IMR-90 (cell line): Measurements from ENCODE around the gene PAXX.

Experiments used
- CEBPB ChIP-seq: IDR thresholded peaks from 2 replicates; pipeline ENCODE4 v1.6.1; 2012; ENCODE audit warnings: low read depth, low read length, improper control_type of control experiment
- MAZ ChIP-seq: IDR thresholded peaks from 2 replicates; pipeline ENCODE4 v1.6.1; 2012; ENCODE audit warnings: low read depth, mild to moderate bottlenecking, low read length, improper control_type of control experiment, moderate library complexity, borderline replicate concordance
- MXI1 ChIP-seq: IDR thresholded peaks from 2 replicates; pipeline ENCODE4 v1.6.1; 2012; ENCODE audit warnings: low read depth, mild to moderate bottlenecking, low read length, moderate library complexity, borderline replicate concordance
- POLR2A ChIP-seq: IDR thresholded peaks from 2 replicates; pipeline ENCODE4 v1.6.1; 2012; ENCODE audit warnings: mild to moderate bottlenecking, low read depth, low read length
- RAD21 ChIP-seq: IDR thresholded peaks from 2 replicates; pipeline ENCODE4 v1.6.1; 2012; ENCODE audit warnings: low read length, improper control_type of control experiment
- RFX5 ChIP-seq: IDR thresholded peaks from 2 replicates; pipeline ENCODE4 v1.8.0; 2012; ENCODE audit warnings: low read depth, mild to moderate bottlenecking, low read length, moderate library complexity
- TF ChIP-seq, protein P1 (sequence below): conservative IDR thresholded peaks from 2 replicates; pipeline ENCODE4 v1.5.1; 2012; ENCODE audit warnings: mild to moderate bottlenecking, low read depth, low read length, improper control_type of control experiment
- TF ChIP-seq, protein P2 (sequence below): fragments of 150-350 bp; IDR thresholded peaks from 2 replicates; pipeline ENCODE4 v1.6.1; 2016; ENCODE audit warnings: low read depth, mild to moderate bottlenecking, low read length, moderate library complexity, borderline replicate concordance

DNA sequence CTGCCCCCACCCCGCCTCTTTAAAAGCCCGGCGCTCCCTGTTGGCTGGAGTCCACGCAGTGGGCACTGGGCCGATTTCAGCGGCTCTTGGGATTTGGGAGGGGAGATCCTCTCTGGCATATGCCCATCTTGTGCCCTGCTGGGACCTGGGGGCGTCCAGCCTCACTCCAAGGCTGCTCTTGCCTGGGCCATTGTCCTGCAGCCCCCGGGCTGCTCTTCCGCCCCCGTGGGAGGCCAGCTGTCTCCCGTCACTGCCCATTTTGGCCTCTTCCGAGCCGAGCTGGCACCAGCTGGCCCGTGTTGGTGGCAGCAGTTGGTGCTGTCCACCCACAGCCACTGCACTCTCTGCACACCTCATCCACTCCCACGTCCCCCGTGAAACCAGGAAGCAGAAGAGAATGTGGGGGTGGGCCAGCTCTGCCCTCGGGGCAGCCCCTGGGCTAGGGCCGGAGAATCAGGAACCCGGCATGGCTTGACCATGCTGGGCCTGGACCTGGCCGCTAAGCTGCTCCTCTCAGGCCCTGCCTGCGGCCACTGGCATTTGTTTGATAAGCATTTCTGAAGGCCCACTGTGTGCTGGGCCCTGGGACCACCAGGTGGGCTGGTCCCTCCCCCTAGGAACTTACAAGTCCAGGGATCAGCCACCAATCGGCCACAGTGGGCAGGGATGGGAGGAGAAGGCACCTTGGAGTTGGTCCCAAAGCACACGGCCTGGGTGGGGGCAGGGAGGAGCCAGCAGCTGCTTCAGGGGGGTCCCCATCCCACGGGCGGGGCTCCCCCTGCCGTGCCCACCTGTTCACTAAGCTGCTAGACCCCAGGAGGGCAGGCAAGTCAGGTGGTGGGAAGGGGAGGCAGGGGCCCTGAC lies 45.0 kb upstream of the PAXX start:
- TF ChIP-seq, protein P1, sequence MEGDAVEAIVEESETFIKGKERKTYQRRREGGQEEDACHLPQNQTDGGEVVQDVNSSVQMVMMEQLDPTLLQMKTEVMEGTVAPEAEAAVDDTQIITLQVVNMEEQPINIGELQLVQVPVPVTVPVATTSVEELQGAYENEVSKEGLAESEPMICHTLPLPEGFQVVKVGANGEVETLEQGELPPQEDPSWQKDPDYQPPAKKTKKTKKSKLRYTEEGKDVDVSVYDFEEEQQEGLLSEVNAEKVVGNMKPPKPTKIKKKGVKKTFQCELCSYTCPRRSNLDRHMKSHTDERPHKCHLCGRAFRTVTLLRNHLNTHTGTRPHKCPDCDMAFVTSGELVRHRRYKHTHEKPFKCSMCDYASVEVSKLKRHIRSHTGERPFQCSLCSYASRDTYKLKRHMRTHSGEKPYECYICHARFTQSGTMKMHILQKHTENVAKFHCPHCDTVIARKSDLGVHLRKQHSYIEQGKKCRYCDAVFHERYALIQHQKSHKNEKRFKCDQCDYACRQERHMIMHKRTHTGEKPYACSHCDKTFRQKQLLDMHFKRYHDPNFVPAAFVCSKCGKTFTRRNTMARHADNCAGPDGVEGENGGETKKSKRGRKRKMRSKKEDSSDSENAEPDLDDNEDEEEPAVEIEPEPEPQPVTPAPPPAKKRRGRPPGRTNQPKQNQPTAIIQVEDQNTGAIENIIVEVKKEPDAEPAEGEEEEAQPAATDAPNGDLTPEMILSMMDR, result no peak
- TF ChIP-seq RAD21 (no peak), CEBPB (no peak), RFX5 (no peak), MXI1 (no peak), POLR2A (no peak), MAZ (no peak)
- TF ChIP-seq, protein P2, sequence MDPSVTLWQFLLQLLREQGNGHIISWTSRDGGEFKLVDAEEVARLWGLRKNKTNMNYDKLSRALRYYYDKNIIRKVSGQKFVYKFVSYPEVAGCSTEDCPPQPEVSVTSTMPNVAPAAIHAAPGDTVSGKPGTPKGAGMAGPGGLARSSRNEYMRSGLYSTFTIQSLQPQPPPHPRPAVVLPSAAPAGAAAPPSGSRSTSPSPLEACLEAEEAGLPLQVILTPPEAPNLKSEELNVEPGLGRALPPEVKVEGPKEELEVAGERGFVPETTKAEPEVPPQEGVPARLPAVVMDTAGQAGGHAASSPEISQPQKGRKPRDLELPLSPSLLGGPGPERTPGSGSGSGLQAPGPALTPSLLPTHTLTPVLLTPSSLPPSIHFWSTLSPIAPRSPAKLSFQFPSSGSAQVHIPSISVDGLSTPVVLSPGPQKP, result no peak
